Measurements from ENCODE around the gene DNAH2.
A peak's percentile ranks its signal among the peaks of the same experiment; 100 is the strongest.
"Not testable (repeated sequence)": the region's sequence is repeated elsewhere in the genome, so short reads cannot be mapped to it uniquely, and the experiment has no call there.

The DNAH2 gene

GRCh38 chr17:7850701-7851437 lies 133.3 kb downstream of the DNAH2 start:
- DNase-seq (ENCODE audit: low read depth), result no peak

- DNase-seq (ENCODE audit: low read depth), result peak; percentile 84
These were observed 134.1 kb downstream of the DNAH2 start for GRCh38 chr17:7851438-7852261.

- DNase-seq (ENCODE audit: low read depth), result no peak
These were observed 134.7 kb downstream of the DNAH2 start for GRCh38 chr17:7852262-7852670.

DNA sequence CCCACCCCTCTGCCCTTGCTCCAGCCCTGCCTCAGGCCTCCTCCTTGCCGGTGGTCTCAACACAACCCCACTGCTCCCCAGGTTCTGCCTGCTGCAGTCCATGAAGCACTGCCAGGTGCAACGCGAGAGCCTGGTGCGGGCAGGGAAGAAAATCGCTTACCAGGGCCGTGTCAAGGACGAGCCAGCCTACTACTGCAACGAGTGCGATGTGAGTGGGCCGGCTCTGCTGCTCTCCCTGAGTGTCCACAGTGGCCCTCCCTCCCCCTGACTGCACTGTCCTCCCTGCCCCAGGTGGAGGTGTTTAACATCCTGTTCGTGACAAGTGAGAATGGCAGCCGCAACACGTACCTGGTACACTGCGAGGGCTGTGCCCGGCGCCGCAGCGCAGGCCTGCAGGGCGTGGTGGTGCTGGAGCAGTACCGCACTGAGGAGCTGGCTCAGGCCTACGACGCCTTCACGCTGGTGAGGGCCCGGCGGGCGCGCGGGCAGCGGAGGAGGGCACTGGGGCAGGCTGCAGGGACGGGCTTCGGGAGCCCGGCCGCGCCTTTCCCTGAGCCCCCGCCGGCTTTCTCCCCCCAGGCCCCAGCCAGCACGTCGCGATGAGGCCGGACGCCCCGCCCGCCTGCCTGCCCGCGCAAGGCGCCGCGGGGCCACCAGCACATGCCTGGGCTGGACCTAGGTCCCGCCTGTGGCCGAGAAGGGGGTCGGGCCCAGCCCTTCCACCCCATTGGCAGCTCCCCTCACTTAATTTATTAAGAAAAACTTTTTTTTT lies 135.6 kb downstream of the DNAH2 start:
- DNase-seq (ENCODE audit: low read depth), result no peak

DNA sequence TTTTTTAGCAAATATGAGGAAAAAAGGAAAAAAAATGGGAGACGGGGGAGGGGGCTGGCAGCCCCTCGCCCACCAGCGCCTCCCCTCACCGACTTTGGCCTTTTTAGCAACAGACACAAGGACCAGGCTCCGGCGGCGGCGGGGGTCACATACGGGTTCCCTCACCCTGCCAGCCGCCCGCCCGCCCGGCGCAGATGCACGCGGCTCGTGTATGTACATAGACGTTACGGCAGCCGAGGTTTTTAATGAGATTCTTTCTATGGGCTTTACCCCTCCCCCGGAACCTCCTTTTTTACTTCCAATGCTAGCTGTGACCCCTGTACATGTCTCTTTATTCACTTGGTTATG lies 136.1 kb downstream of the DNAH2 start:
- no peak for DNase-seq (ENCODE audit: low read depth)

DNA sequence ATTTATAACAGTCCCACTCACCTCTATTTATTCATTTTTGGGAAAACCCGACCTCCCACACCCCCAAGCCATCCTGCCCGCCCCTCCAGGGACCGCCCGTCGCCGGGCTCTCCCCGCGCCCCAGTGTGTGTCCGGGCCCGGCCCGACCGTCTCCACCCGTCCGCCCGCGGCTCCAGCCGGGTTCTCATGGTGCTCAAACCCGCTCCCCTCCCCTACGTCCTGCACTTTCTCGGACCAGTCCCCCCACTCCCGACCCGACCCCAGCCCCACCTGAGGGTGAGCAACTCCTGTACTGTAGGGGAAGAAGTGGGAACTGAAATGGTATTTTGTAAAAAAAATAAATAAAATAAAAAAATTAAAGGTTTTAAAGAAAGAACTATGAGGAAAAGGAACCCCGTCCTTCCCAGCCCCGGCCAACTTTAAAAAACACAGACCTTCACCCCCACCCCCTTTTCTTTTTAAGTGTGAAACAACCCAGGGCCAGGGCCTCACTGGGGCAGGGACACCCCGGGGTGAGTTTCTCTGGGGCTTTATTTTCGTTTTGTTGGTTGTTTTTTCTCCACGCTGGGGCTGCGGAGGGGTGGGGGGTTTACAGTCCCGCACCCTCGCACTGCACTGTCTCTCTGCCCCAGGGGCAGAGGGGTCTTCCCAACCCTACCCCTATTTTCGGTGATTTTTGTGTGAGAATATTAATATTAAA lies 136.7 kb downstream of the DNAH2 start:
- no peak for DNase-seq (ENCODE audit: low read depth)

DNA sequence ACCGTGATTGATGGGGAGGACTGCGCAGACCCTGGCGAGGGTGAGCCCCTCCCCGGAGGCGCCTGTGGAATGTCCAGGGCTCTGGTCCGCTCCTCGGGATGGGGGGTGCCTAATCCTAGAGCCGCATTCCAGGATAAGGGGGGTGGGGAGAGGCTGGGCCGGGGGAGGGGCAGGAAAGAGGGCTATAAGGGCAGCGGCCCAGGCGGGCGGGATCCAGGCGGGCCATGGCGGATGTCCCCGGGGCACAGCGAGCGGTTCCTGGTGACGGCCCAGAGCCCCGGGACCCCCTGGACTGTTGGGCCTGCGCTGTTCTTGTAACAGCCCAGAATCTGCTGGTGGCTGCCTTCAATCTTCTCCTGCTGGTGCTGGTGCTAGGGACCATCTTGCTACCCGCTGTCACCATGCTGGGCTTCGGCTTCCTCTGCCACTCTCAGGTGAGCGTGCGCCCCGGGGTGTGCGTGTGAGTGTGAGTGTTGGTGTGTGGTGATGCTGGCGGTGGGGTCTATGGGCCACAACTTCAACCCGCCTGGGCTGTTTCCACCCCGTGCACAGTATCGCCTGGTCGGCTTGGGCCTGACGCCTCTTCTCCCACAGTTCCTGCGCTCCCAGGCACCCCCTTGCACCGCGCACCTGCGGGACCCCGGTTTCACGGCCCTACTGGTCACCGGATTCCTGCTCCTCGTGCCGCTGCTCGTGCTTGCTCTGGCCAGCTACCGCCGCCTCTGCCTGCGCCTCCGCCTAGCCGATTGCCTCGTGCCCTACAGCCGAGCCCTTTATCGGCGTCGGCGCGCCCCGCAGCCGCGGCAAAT lies 137.5 kb downstream of the DNAH2 start, which contains the start of gene TMEM88:
Gene TMEM88, plus strand, starts transcription at position 216 of the 809 bp plus-strand sequence. Its CDS starts 9 bp downstream, at position 225.
- no peak for DNase-seq (ENCODE audit: low read depth)

GRCh38 chr17:7855660-7856010 lies 138.1 kb downstream of the DNAH2 start:
- no peak for DNase-seq (ENCODE audit: low read depth)

DNA sequence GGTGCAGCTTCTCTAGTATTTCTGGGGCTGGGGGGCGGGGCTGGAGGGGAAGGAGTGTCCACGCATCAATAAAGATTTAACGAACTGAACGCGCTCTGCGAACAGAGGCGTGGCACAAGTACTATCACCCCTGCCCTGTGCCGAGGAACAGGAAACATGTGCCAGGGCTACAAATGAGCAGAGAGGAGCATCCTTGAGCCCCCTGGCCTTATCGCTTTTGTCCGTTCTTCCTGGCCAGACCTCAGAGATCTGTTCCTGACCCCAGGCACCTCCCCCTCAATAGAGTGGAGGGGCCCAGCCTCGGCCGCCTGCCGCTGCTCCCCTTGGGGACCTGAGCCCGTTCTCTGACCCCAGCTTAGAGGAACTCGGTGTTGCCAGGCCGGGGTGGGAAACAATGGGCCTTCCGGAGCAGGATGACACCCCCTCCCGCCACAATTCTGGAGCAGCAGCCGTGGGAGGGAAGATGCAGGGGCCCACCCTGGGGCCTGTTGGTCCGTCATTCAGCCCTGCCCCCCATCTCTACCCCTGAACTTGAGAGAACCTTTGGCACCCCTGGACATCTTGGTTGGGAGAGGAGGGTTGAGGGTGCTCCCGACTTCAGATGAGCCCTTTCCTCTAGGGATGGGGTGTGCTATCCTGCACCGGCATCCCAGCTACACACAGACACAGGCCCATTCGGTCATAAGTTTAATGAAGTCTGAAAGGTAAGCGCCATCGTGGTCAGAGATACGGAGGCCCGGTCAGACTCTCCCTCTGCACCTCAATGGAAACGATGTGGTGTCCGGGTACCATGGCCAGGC lies 138.7 kb downstream of the DNAH2 start:
- DNase-seq (ENCODE audit: low read depth), result no peak

GRCh38 chr17:7856811-7857712 lies 139.5 kb downstream of the DNAH2 start, which contains the start of gene NAA38:
TSS of gene NAA38 (minus strand) at chr17:7857559. CDS start at chr17:7857463, 96 bp downstream.
- peak; percentile 91 for DNase-seq (ENCODE audit: low read depth)

GRCh38 chr17:7857713-7858521 lies 140.4 kb downstream of the DNAH2 start, which contains the start of gene CYB5D1:
TSS of gene CYB5D1 (plus strand) at chr17:7858003. CDS start at chr17:7858135, 132 bp downstream.
- DNase-seq (ENCODE audit: low read depth), result peak; percentile 87

- no peak for DNase-seq (ENCODE audit: low read depth)
These were observed 140.9 kb downstream of the DNAH2 start for GRCh38 chr17:7858522-7858810.

- no peak for DNase-seq (ENCODE audit: low read depth)
These were observed 141.5 kb downstream of the DNAH2 start for GRCh38 chr17:7859028-7859427.

DNA sequence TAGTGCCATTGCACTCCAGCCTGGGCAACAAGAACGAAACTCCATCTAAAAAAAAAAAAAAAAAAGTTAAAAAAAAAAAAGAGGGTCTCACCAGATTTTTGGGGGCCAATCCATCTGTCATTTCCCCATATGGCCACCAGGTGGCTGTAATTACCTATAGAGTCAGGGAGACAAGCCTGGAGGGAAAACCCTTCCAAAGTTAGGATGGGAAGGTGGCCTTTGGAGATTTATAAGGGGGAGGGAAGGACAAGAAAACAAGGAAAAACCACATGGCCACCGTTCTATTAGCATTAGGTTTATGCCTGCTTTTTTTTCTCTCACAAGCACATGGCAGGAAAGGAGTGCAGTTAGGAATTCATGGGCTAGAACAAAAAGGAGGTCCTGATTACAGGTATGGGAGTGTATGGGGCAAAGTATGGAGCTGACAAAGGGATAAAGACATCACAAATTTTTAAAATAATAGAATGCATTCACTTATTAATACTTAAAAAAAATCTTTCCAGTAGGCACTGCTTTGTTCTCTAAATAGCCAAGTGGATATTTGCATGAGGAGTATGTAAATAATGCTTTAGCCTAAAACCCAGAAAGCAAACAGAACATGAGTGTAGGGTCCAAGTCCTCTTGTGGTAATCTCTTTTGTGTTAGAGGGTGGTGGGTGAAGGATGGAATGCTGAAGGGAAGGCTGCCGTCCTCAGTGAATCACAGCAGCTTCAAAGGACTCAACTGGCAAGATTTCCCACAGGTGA lies 145.3 kb downstream of the DNAH2 start:
- no peak for DNase-seq (ENCODE audit: low read depth)

GRCh38 chr17:7864384-7864783 lies 146.8 kb downstream of the DNAH2 start:
- DNase-seq (ENCODE audit: low read depth), result not testable (repeated sequence)

DNA sequence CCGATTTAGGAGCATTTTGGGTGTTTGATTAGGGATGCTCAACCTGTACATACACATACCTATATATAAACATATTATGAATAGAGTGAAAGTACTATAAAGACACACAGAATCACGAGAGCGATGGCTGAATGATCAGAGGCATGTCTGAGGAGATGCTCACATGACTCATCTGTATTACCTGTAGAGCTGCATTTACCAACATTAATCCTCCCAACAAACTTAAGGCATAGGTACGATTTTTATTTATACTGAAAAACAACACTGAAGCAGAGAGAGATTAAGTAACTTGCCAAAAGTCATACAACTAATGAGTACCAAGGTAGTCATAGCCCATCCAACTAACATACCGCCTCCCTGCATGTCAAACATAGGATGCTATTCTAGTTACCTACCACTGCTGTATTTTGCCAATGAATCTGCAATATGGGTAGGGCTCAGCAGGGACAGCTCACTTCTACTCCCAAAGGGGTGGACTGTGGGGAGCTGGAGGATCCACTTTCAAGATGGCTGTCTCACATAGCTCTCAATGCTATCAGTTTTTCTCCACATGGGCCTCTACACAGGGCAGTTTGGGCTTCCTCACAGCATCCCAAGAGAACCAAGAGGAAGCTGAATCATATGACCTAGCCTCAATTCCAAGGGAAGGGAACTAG lies 147.6 kb downstream of the DNAH2 start:
- no peak for DNase-seq (ENCODE audit: low read depth)

GRCh38 chr17:7867881-7868329 lies 150.4 kb downstream of the DNAH2 start:
- no peak for DNase-seq (ENCODE audit: low read depth)
